Measurements from ENCODE around the gene SYT15B.
"Not testable (repeated sequence)": the region's sequence is repeated elsewhere in the genome, so short reads cannot be mapped to it uniquely, and the experiment has no call there.

Gene SYT15B

GRCh38 chr10:47750360-47750759 is 13.0 kb downstream of the SYT15B start:
- not testable (repeated sequence) for H3K4me3 Mint-ChIP-seq; H3K27ac Mint-ChIP-seq; H3K27me3 Mint-ChIP-seq; H3K36me3 Mint-ChIP-seq; DNase-seq; ATAC-seq (replicated peaks); H3K4me1 Mint-ChIP-seq; H3K9me3 Mint-ChIP-seq

- not testable (repeated sequence) for H3K4me3 Mint-ChIP-seq; H3K9me3 Mint-ChIP-seq; H3K27ac Mint-ChIP-seq; ATAC-seq (replicated peaks); H3K4me1 Mint-ChIP-seq; H3K36me3 Mint-ChIP-seq; H3K27me3 Mint-ChIP-seq; DNase-seq
These were observed 16.5 kb downstream of the SYT15B start for GRCh38 chr10:47746780-47747376.

GRCh38 chr10:47744881-47745280 is 18.5 kb downstream of the SYT15B start:
- H3K4me3 Mint-ChIP-seq; H3K4me1 Mint-ChIP-seq; ATAC-seq (replicated peaks); H3K27me3 Mint-ChIP-seq; H3K36me3 Mint-ChIP-seq; H3K27ac Mint-ChIP-seq; H3K9me3 Mint-ChIP-seq; DNase-seq: not testable (repeated sequence)

DNA sequence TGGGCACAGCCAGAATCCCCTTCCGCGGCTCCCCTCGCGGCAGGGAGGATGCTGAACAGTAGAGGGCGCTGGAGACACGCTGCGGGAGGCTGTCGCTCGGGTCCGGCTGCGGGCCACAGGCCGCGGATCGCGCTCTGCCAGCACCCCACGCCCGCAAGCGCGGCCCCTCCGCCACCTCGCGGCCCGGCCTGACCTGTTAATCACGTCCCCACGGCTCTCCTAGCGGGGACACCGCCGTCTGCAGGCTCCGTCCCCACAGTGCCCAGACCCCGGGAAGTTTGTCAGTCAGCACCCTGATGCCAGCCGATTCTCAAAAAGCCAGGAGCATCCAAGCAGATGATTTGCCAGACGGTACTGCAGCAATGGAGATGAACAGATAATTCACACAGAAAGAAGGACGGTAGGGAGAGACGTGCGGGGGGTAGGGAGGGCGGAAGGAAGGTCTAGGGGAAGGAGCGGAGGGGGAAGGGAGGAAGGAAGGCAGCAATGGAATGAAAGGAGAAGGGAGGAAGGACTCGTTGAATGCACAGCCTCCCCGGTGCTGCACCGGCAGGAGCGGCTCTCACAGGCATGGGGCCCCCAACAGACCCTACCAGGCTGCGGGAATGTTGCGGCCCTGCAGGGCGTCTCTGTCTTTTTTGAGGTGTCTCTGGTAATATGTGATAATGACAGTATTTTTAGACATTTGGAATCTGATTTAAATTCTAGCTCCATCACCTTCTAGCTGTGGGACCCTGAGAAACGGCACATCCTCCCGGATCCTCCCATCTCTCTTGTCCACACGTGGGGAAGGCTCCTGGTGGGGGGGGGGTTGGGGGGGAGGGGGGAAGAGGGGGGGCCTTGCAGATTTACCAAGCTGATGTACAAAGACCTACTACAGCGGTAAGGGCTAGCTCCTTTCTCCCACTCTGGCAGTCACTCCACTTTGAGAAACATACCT is 19.5 kb downstream of the SYT15B start:
- not testable (repeated sequence) for H3K9me3 Mint-ChIP-seq, H3K36me3 Mint-ChIP-seq, H3K4me1 Mint-ChIP-seq, H3K27me3 Mint-ChIP-seq, H3K27ac Mint-ChIP-seq
- ATAC-seq (replicated peaks) (peak; percentile 92 to 94), DNase-seq (peak; percentile 39)
- peak overlapping the region; percentile 44 to 71 for H3K4me3 Mint-ChIP-seq

GRCh38 chr10:47740868-47741267 is 22.5 kb downstream of the SYT15B start:
- DNase-seq, H3K4me3 Mint-ChIP-seq, H3K27me3 Mint-ChIP-seq, H3K9me3 Mint-ChIP-seq, H3K27ac Mint-ChIP-seq, H3K4me1 Mint-ChIP-seq, H3K36me3 Mint-ChIP-seq: not testable (repeated sequence)
- ATAC-seq (replicated peaks), result peak; percentile 54 to 61

DNA sequence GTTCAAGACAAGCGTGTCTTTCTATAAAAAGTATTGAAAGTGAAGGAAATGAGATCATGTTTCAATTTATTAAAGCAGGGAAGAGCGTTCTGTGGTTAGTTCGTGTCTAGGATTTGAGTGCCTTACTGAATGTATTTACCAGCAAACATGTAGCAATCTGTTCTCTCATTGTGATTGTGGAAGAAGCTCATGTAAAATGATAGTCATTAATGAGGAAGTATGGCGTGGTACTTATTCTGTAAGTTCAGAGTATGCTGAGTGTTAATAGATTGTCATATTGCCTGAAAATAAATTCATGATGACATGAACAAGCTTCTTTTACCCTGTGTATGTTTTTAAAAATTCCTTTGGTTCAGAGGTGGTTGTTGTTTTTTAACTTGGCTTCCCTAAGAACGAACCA is 32.5 kb downstream of the SYT15B start:
- not testable (repeated sequence) for H3K36me3 Mint-ChIP-seq; H3K4me1 Mint-ChIP-seq; H3K27ac Mint-ChIP-seq; H3K27me3 Mint-ChIP-seq; ATAC-seq (replicated peaks); H3K9me3 Mint-ChIP-seq; H3K4me3 Mint-ChIP-seq; DNase-seq

- H3K27ac Mint-ChIP-seq, H3K27me3 Mint-ChIP-seq, H3K36me3 Mint-ChIP-seq, H3K9me3 Mint-ChIP-seq, DNase-seq, H3K4me3 Mint-ChIP-seq, H3K4me1 Mint-ChIP-seq: not testable (repeated sequence)
- ATAC-seq (replicated peaks), result peak; percentile 87 to 91
These were observed 37.7 kb downstream of the SYT15B start for GRCh38 chr10:47725740-47726139.

GRCh38 chr10:47725047-47725446 is 38.3 kb downstream of the SYT15B start:
- ATAC-seq (replicated peaks); H3K27me3 Mint-ChIP-seq; H3K9me3 Mint-ChIP-seq; H3K27ac Mint-ChIP-seq; H3K4me3 Mint-ChIP-seq; H3K4me1 Mint-ChIP-seq; DNase-seq; H3K36me3 Mint-ChIP-seq: not testable (repeated sequence)

DNA sequence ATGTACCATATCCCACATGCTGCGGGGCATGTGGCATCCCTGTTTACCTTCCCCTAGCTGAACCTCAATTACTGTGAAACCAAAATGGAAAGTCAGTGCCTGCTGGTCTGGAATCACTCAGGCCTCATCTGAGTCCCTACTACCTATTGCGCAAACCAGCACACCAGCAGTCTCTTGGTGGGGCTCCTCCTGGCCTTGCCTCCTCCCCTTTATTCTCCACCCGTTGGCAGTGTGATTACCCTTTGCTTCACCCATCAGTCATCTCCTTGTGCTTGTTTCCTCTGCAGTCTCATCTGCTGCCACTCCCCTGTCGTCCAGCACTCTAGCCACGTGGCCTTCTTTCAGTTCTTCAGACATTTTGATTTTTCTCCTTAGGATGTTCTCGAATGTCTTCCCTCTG is 39.3 kb downstream of the SYT15B start:
- H3K4me3 Mint-ChIP-seq; H3K27ac Mint-ChIP-seq; DNase-seq; ATAC-seq (replicated peaks); H3K4me1 Mint-ChIP-seq; H3K36me3 Mint-ChIP-seq; H3K27me3 Mint-ChIP-seq; H3K9me3 Mint-ChIP-seq: not testable (repeated sequence)

DNA sequence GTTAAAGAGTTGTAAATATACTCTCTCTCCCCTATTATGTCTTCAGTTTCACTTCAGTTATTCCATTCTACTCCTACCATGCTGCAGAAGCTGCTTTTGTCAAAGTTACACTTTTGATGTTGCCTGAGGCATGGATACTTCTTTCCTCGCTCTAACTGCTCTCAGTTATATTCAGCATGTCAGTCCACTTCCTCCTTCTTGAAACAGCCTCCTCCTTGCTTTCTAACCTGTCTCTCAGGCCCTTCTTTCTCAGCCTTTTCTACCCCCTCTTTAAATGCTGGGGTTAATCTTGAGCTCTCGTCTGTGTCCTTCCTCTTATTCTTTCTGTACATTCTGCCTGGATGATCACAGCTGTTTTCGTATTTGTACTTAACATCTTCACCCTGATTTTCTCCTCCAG is 40.0 kb downstream of the SYT15B start:
- H3K4me3 Mint-ChIP-seq, H3K4me1 Mint-ChIP-seq, H3K9me3 Mint-ChIP-seq, H3K27ac Mint-ChIP-seq, H3K36me3 Mint-ChIP-seq, DNase-seq, H3K27me3 Mint-ChIP-seq: not testable (repeated sequence)
- ATAC-seq (replicated peaks), result peak; percentile 71 to 74

DNA sequence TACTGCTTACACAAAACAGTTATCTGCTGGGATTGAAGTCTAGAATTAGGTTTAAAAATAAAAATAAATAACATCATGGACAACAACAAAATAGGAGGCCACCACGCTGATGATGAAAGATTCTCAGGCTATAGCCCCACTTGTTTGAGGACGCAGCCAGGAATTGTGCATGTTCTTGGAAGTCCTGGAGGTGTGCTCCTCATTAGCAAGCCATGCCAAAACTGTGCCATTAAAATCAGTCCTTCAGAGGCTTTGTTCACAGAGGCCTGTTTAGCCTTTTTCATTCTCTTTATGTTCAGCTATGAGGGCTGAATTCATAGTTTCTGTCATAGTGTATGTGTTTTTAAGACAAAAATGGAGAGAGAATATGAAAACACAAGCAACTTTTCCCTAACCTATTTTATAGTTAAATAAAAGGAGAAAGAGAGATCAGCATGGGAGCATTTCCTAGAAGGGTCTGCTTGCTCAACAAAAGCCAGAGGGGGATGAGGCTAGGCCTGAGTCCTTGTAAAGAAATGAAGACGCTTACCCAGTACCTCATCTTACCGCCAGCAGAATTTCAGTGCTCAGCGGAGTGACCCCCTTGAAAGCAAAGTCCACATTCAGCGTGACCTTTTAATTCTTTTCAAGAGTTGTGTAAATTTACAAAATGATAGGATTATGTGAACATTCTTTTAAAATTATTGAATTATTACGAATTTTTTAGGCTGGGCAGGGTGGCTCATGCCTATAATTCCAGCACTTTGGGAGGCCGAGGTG is 46.2 kb downstream of the SYT15B start:
- H3K27me3 Mint-ChIP-seq; H3K4me3 Mint-ChIP-seq; H3K4me1 Mint-ChIP-seq; H3K36me3 Mint-ChIP-seq; ATAC-seq (replicated peaks); H3K27ac Mint-ChIP-seq; H3K9me3 Mint-ChIP-seq; DNase-seq: not testable (repeated sequence)
